ENCODE measurements around the gene PDE12.

Gene PDE12, protein sequence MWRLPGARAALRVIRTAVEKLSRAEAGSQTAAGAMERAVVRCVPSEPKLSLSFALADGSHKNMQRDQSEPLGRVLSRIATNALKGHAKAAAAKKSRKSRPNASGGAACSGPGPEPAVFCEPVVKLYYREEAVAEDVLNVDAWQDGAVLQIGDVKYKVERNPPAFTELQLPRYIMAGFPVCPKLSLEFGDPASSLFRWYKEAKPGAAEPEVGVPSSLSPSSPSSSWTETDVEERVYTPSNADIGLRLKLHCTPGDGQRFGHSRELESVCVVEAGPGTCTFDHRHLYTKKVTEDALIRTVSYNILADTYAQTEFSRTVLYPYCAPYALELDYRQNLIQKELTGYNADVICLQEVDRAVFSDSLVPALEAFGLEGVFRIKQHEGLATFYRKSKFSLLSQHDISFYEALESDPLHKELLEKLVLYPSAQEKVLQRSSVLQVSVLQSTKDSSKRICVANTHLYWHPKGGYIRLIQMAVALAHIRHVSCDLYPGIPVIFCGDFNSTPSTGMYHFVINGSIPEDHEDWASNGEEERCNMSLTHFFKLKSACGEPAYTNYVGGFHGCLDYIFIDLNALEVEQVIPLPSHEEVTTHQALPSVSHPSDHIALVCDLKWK

DNA sequence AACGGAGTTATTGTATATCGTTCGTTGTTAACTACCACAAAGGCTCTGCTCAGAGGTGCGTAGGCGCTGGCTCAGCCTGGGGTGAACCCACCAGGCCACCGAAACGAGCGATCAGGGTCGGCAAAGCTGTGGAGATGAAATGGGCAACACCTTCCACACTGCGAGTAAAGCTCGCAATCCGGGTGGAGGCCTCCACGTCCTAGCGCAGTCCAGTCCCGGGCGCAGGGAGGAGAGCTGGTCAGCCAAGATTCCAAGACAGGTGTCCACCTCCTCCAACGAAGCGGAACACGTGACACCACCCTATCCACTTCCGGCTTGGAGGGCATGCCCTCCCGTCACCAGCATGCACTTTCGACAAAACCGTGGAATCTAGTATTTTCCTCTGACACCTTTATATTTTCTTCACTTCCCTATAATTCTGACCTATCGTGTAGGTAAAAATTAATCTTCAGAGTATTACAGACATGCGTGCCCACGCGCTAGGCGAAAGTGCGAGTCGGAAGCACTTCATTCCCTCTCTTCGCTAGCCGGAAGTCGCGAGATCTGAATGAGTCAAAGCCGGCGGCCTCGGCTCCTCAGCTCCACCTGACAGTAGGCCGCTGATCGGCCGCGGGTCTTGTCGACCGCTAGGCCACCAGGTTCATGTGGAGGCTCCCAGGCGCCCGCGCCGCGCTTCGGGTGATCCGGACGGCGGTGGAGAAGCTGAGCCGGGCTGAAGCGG is at the start of gene PDE12:
Gene PDE12, plus strand, starts transcription at position 537 of the 721 bp plus-strand sequence. Its CDS starts 106 bp downstream, at position 643.
- intact Hi-C loops (cut with micrococcal nuclease) = loop anchor here (1.0 to 10.0 kb wide), 4 partner anchors 41 to 391 kb away; partner anchors contain the start of genes ARF4, DENND6A, IL17RD and SLMAP
- no peaks in the 10 kb centered on the region for H3K9me3 Mint-ChIP-seq
- no peaks in the 10 kb centered on the region for H3K27me3 Mint-ChIP-seq
- peak within 1 kb of the TSS; percentile 90 for H3K4me3 Mint-ChIP-seq
- H3K27ac Mint-ChIP-seq = peak within 1 kb of the TSS; percentile 96
- H3K36me3 Mint-ChIP-seq (ENCODE audit: low read depth) = peaks cover 48% of the 10 kb centered on the region
- peaks cover 33% of the 10 kb centered on the region for H3K4me1 Mint-ChIP-seq (ENCODE audit: low read depth)

DNA sequence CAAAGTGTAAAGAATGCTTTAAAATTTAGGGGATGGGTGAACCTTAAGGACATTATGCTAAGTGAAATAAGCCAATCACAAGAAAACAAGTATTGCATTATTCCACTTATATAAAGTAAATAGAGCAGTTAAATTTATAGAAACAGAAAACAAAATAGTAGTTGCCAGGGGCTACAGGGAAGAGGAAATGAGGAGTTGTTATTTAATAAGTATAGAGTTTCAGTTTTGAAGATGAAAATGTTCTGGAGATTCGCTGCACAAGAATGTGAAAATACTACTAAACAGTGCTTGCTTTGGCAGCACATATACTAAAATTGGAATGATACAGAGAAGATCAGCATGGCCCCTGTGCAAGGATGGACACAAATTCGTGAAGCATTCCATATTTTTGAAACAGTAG is 43.9 kb upstream of the PDE12 start:
- no peaks in the 10 kb centered on the region for H3K9me3 Mint-ChIP-seq
- no peaks in the 10 kb centered on the region for H3K36me3 Mint-ChIP-seq (ENCODE audit: low read depth)
- no peak overlapping the region for H3K27ac Mint-ChIP-seq
- no peaks in the 10 kb centered on the region for H3K27me3 Mint-ChIP-seq
- intact Hi-C loops (cut with micrococcal nuclease) = no loop called here
- no peak overlapping the region for H3K4me3 Mint-ChIP-seq
- H3K4me1 Mint-ChIP-seq (ENCODE audit: low read depth) = no peaks in the 10 kb centered on the region

DNA sequence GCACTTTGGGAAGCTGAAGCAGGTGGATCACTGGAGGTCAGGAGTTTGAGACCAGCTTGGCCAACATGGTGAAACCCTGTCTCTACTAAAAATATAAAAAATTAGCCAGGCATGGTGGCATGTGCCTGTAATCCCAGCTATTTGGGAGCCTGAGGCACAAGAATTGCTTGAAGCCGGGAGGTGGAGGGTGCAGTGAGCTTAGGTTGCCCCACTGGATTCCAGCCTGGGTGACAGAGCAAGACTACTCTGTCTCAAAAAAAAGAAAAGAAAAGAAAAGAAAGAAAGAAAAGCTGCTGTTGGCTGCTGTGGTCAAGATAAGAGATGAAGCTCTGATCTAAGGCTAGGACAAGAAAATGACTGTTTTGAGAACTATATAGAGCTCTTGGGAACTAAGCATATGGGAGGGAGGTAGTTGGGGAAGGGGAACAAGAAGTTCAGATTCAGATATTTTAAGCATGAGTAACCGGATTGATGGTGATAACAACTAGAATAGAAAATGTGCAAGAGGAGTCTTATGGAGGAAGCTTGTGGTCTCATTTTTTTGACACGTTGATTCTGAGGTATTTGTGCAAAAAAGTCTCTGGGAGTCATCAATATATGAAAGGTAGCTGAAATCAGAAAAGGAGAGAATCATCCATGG is 37.7 kb upstream of the PDE12 start:
- intact Hi-C loops (cut with micrococcal nuclease) = no loop called here
- H3K4me3 Mint-ChIP-seq = no peak overlapping the region
- H3K27ac Mint-ChIP-seq = no peak overlapping the region
- no peaks in the 10 kb centered on the region for H3K36me3 Mint-ChIP-seq (ENCODE audit: low read depth)
- peaks cover 9% of the 10 kb centered on the region for H3K4me1 Mint-ChIP-seq (ENCODE audit: low read depth)
- H3K9me3 Mint-ChIP-seq = no peaks in the 10 kb centered on the region
- H3K27me3 Mint-ChIP-seq = no peaks in the 10 kb centered on the region

DNA sequence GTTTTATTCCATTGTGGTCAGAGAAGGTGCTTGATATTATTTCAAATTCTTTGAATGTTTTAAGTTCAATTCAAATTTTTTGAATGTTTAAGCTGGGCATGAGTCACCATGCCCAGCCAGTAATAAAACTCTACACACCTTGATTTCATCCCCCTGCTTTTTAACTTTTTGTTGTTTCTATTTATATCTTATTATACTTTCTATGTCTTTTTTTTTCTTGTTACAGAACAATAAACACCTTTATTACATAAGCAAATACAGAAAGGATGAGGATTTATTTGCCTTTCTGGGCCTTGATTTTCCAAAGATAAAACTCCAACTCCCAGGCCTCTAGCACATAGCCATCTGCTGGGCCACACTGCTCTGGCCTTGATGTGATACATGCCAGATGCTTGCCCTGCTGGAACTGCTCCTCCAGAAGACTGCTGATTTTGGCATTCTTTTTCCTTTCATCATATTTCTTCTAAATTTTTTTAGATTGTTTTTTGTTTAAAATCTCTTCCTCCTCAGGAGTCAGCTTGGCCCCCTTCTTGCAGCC is 25.9 kb upstream of the PDE12 start:
- Mint-ChIP-seq H3K36me3 (ENCODE audit: low read depth) (no peaks in the 10 kb centered on the region), H3K4me1 (ENCODE audit: low read depth) (no peaks in the 10 kb centered on the region), H3K27ac (no peak overlapping the region), H3K27me3 (no peaks in the 10 kb centered on the region), H3K4me3 (no peak overlapping the region), H3K9me3 (no peaks in the 10 kb centered on the region)
- intact Hi-C loops (cut with micrococcal nuclease) = no loop called here

DNA sequence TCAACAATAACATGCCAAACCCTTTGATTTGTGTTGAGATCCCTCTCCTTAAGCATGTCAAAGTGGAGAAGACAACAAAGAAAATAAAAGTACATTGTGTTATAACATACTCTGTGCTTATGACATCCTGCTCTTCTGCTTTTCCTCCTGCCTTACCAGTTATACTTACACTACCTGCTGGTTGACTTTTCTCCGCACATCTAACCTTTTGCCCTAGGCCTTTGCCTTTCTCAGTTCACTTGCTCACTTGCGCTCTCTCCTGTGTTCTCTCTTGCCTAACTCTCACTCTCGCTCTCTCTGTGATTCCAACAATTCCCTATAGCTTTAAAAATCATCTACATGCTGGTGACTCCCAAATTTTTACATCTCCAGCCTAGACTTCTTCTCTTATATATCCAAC is 17.6 kb upstream of the PDE12 start:
- intact Hi-C loops (cut with micrococcal nuclease) = no loop called here
- Mint-ChIP-seq H3K36me3 (ENCODE audit: low read depth) (no peaks in the 10 kb centered on the region), H3K4me3 (no peak overlapping the region), H3K27me3 (no peaks in the 10 kb centered on the region), H3K27ac (no peak overlapping the region), H3K4me1 (ENCODE audit: low read depth) (no peaks in the 10 kb centered on the region), H3K9me3 (no peaks in the 10 kb centered on the region)

DNA sequence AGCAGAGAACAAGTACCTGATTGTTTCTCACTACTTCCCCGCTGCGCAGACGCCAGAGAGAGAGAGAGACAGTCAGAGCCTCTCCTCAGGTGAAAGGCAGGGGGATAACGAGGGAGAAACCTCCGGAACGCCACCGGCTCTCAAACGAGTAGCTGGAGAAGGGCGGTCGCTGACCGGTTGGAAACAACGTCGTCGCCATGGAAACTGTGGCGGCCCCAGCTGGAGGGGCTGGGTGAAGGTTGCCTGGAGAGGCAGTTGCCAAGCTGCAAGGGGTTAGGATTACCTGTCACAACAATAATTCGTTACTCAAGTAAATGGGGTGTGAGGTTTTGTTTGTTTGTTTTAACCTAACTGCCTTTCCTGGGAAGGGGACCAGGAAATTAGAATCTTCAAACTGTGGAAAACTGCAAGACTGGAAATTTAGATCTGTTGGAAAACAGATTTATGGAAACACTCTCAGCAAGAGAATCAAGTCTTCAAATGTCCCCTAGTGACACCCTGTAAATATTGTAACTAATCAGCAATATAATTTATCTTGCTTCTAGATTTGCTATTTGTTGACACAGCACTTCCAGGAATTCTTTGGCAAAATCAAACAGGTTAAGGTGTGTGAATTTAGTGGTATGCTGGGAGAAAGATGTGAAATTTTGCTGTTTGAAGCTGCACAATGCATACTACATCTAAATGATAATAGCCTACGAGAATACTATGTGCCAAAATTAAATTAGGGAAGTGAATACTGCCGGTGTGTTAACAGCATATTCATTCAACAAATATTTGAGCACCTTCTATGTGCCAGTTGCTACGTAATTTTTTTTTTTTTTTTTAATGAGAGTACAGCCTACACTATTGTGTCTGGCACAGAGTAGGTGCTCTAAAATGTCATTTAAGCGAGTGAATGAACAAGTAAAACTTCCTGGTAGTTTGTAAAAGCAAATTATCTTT is 11.6 kb upstream of the PDE12 start, which contains the start of gene DNAH12:
Gene DNAH12, minus strand, starts transcription at position 164 of the 945 bp plus-strand sequence. CDS start 1,474 bp downstream, outside the sequence.
- Mint-ChIP-seq H3K36me3 (ENCODE audit: low read depth) (no peaks in the 10 kb centered on the region), H3K4me1 (ENCODE audit: low read depth) (peaks cover 9% of the 10 kb centered on the region), H3K27me3 (peaks cover 8% of the 10 kb centered on the region), H3K9me3 (no peaks in the 10 kb centered on the region), H3K27ac (no peak within 1 kb of the TSS), H3K4me3 (peak within 1 kb of the TSS; percentile 26)
- intact Hi-C loops (cut with micrococcal nuclease) = no loop called here

DNA sequence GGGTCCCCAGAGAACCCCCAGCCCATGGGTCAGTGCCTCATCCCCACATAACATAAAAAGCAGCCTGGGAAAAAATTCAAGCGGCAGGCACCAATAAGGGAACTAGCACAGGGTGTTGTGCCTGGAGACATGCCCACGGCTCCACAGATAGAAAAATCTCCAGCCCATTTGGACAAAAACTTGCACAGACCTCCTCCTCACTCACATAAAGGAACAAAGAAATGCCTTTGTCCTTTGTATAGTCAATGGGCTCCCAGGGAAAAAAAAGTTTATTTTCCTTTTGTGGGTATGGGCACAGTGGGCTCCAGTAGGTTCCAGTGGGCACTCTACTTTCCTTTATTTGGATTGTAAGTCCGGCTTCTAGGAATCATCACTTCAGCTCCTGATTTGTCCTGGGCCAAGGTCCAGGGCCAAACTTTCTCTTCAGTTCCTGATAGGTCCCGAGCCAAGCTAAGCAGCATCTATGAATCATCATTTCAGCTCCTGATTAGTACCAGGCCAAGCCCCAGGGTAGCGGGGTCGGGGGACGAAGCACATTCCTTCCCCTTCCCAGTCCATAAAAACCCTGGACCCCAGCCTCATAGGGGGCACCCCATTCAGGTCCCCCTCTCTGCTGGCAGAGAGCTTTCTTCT is 10.3 kb upstream of the PDE12 start:
- Mint-ChIP-seq H3K27me3 (peaks cover 8% of the 10 kb centered on the region), H3K4me1 (ENCODE audit: low read depth) (peaks cover 9% of the 10 kb centered on the region), H3K27ac (no peak overlapping the region), H3K9me3 (no peaks in the 10 kb centered on the region), H3K36me3 (ENCODE audit: low read depth) (no peaks in the 10 kb centered on the region), H3K4me3 (no peak overlapping the region)
- intact Hi-C loops (cut with micrococcal nuclease) = no loop called here

DNA sequence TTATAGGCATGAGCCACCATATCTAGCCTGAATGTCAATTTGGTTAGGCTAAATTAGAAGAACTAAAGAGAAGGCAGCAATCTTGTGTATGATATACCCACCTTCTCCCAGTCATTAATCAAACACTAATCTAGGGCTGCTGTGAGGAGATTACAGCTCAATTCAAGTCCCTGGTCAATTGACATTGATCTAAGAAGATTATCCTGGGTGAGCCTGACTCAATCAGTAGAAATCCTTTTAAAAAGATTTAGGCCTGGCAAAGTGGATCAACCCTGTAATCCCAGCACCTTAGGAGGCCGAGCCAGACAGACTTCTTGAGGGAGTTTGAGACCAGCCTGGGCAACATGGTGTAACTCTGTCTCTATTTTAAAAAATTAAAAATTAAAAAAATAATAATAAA is 9.5 kb upstream of the PDE12 start:
- intact Hi-C loops (cut with micrococcal nuclease) = no loop called here
- no peak overlapping the region for H3K4me3 Mint-ChIP-seq
- H3K27ac Mint-ChIP-seq = no peak overlapping the region

DNA sequence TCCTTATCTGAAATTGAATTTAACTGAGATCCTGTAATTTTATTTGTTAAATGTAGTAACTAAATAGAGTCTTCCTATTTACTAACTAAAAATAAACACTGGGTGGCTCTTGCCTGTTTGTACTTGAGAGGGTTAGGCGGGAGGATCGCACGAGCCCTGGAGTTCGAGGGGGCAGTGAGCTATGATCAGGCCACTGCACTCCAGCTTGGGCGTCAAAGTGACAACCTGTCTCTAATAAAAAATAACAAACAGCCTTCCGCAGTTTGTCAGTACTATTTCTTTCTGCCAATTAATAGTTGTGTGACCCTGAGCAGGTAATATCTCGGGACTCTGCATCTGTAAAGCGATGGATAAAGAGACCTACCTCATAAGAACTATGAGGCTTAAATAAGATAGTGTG is 768 bp upstream of the PDE12 start:
- Mint-ChIP-seq H3K27me3 (no peaks in the 10 kb centered on the region), H3K36me3 (ENCODE audit: low read depth) (peaks cover 42% of the 10 kb centered on the region), H3K27ac (peak overlapping the region; percentile 96)

More for the DNA sequence above, 9.5 kb upstream of the PDE12 start:
- Mint-ChIP-seq H3K27me3 (peaks cover 8% of the 10 kb centered on the region), H3K4me1 (ENCODE audit: low read depth) (peaks cover 9% of the 10 kb centered on the region), H3K36me3 (ENCODE audit: low read depth) (no peaks in the 10 kb centered on the region), H3K9me3 (no peaks in the 10 kb centered on the region)

DNA sequence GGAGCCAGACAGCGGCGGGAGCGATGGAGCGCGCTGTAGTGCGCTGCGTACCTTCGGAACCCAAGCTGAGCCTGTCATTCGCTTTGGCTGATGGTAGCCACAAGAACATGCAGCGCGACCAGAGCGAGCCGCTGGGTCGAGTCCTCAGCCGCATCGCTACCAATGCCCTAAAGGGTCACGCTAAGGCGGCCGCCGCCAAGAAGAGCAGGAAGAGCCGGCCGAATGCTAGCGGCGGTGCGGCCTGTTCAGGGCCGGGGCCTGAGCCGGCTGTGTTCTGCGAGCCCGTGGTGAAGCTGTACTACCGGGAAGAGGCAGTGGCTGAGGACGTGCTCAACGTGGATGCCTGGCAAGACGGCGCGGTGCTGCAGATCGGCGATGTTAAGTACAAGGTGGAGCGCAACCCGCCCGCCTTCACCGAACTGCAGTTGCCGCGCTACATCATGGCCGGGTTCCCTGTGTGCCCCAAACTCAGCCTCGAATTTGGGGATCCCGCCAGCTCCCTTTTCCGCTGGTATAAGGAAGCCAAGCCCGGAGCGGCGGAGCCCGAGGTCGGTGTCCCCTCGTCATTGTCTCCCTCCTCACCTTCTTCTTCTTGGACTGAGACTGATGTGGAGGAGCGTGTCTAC is 498 bp downstream of the PDE12 start:
- H3K27ac Mint-ChIP-seq = peak overlapping the region; percentile 96
- intact Hi-C loops (cut with micrococcal nuclease) = loop anchor here (1.0 to 10.0 kb wide), 4 partner anchors 41 to 392 kb away; partner anchors contain the start of genes ARF4, DENND6A, IL17RD and SLMAP
- peaks cover 33% of the 10 kb centered on the region for H3K4me1 Mint-ChIP-seq (ENCODE audit: low read depth)
- H3K9me3 Mint-ChIP-seq = no peaks in the 10 kb centered on the region
- H3K4me3 Mint-ChIP-seq = peak overlapping the region; percentile 90
- peaks cover 51% of the 10 kb centered on the region for H3K36me3 Mint-ChIP-seq (ENCODE audit: low read depth)
- H3K27me3 Mint-ChIP-seq = no peaks in the 10 kb centered on the region

More for the DNA sequence above, 768 bp upstream of the PDE12 start:
- Mint-ChIP-seq H3K4me3 (peak overlapping the region; percentile 90), H3K9me3 (no peaks in the 10 kb centered on the region), H3K4me1 (ENCODE audit: low read depth) (peaks cover 33% of the 10 kb centered on the region)
- intact Hi-C loops (cut with micrococcal nuclease) = loop anchor here (5.0 to 10.0 kb wide), 2 partner anchors 137 to 391 kb away; partner anchors contain the start of genes DENND6A and IL17RD

DNA sequence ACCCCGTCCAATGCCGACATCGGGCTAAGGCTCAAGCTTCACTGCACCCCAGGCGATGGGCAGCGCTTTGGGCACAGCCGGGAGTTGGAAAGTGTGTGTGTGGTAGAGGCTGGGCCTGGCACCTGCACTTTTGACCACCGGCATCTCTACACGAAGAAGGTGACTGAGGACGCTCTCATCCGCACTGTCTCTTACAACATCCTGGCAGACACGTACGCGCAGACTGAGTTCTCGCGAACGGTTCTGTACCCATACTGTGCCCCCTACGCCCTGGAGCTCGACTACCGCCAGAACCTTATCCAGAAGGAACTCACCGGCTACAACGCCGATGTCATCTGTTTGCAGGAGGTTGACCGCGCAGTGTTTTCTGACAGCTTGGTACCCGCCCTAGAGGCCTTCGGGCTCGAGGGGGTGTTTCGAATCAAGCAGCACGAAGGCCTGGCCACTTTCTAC is 1.0 kb downstream of the PDE12 start:
- peak overlapping the region; percentile 96 for H3K27ac Mint-ChIP-seq
- peaks cover 51% of the 10 kb centered on the region for H3K36me3 Mint-ChIP-seq (ENCODE audit: low read depth)
- no peaks in the 10 kb centered on the region for H3K9me3 Mint-ChIP-seq
- intact Hi-C loops (cut with micrococcal nuclease) = loop anchor here (2.0 to 10.0 kb wide), 3 partner anchors 135 to 392 kb away; partner anchors contain the start of genes DENND6A, IL17RD and SLMAP
- peaks cover 33% of the 10 kb centered on the region for H3K4me1 Mint-ChIP-seq (ENCODE audit: low read depth)
- peak overlapping the region; percentile 90 for H3K4me3 Mint-ChIP-seq
- no peaks in the 10 kb centered on the region for H3K27me3 Mint-ChIP-seq

Data from dendritic cell treated with granulocyte-macrophage colony-stimulating factor and Interleukin-4, amounts not matched to agents 40 ng/mL and 50 ng/mL, for 4 days (primary cell).